Adipose tissue (tissue), 3 donors: ENCODE data around the gene SOX18. TPM values are rescaled to one million over a fixed set of nuclear protein-coding genes. Genes with fewer than 3 reads are reported as not detected.

Experiments
- H3K27ac ChIP-seq: one replicate; pipeline ENCODE4 v1.5.1; 2013; ENCODE audit warnings: low read depth, low read length
- WGBS, 3 donors: extraction: QIAGEN DNeasy Blood & Tissue Kit; methylation state at CpG; one replicate each; pipeline ENCODE4 v1.1.7; 2013; 5-methylcytosine and 5-hydroxymethylcytosine counted together
- polyA plus RNA-seq, 3 donors: library from polyadenylated mRNA; stranded (reverse); fragments of 200-250 nt; gene quantifications; one replicate each; pipeline ENCODE4 v1.2.3, GENCODE V29; 2013
- donor health status: healthy with polysubstance abuse.
- donor health status: Bipolar disorder and iron deficiency.
- donor health status: healthy.

The SOX18 gene
- polyA plus RNA-seq, 3 donors, result 8.1 to 53.5 (median 33.4) TPM

DNA sequence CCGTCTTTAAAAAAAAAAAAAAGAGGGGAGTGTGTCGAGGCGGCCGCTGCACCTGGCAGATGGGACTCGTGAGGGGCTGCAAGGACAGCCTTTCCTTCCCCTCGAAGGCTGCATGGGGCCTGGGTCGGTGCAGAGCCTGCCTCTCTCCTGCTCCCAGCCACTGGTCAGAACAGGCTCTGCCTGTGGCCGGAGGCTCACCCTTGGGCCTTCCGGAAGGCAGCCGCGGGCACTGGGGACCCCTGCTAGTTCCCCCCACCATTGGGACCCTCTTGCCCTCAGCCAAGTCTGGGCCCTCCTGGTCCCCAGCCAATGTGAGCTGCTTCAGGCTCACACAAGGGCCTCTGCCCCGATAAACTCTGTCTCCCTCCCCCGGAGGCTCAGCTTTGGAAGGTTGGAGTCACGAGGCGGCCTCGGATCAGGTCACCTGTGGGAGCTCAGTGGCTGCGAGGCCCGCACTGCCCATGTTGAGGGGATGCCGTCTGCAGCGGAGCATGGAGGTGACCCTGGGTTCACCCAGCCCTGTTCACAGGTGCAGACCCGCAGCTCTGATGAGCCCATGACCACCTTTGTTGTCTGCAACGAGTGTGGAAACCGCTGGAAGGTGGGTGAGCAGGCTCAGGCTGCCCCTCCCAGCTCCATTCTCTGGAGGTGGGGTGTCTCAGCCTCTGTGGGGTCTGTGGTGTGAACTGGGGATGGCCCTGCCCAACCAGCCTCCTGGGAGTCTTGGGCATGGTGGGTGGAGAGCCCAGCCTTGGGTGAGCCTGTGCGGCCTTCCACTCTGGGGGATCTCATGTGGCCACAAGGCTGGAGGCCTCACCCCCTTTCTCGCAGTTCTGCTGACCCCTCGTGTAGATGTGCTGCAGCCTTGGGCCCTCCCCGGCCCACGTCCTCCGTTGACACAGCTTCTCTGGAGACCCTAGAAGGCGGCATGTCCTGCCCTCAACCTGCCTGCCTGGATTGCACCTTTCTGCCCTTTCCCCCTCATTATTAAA lies 22.2 kb upstream of the SOX18 start:
- no peak overlapping the region for H3K27ac ChIP-seq
- WGBS, 3 donors, result 88 to 92% (median 88%) methylated on average over 23 to 30 of the region's 30 CpGs

DNA sequence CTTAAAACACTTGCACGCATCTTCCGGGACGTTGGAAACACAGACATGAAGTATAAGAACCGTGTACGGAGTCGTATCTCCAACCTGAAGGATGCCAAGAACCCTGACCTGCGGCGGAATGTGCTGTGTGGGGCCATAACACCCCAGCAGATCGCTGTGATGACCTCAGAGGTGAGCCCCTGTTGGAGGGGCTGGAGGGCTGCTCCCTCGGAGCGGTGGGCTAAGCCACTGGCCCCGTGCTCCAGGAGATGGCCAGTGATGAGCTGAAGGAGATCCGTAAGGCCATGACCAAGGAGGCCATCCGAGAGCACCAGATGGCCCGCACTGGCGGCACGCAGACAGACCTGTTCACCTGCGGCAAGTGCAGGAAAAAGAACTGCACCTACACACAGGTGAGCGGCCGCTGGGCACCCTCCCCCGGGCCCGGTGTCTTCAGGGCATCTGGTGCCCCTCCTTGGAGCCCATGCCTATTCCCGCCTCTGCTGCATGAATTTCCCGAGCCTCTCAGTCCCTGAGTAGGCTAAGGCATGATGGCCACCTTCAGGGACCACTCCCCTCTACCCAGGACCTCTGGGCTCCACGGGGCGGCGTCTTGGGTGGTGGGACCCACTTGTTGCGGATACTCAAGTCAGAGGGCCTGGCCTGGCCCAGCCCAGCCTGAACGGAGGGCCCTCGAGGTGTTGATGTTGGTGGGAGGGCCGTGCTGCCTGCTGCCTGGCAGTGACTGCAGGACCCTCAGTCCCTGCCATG lies 21.0 kb upstream of the SOX18 start:
- WGBS, 3 donors, result 93 to 95% (median 94%) methylated on average over 31 of the region's 31 CpGs
- H3K27ac ChIP-seq, result no peak overlapping the region

DNA sequence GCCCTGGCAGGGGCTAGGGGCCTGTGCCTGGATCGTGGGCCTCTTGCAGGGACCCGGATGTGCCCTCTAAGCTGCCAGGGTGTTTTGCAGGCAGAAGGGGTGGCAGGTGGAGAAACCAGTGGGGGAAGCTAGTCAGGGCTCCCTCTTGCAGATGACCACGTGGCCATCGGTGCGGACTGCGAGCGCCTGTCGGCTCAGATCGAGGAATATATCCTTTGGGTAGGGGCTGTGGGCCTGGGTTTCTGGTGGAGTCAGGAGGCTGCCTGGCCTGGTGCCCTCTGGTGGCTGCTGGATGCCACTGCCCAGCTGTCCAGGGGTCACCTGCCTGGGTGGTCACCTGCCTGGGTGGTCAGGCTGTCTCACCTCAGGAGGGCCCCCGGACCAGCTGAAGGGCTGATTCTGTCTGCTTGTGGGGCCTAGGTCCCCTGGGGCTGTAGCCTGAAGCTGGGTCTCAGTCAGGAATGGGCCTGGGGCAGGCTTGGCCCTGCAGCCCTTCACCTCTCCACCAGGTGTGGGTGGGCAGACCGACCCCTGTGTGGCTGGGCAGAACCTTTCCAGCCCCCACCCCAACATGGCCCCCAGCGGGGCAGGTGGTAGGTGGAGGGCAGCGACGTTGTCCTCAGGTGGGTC lies 20.3 kb upstream of the SOX18 start:
- WGBS, 3 donors, result 54 to 64% (median 62%) methylated on average over 13 to 14 of the region's 14 CpGs
- H3K27ac ChIP-seq, result no peak overlapping the region

DNA sequence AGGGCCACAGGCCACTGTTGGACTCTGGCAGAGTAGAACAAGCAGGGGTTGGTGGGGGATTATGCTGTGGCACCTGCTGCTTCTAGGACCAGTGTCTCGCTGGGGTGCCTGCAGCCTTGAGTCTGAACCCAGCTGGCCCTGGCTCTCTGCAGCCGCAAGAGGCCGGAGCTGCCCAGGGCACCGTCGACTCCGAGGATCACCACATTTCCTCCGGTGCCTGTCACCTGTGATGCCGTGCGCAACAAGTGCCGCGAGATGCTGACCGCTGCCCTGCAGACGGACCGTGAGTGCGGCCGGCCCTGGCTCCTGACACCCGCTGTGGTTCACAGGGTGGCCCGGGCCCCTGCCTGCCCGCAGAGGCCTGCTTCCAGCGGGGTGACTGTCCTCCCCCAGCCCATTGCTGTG lies 19.8 kb upstream of the SOX18 start:
- H3K27ac ChIP-seq, result no peak overlapping the region
- 87 to 88% (median 88%) methylated on average over 20 of the region's 20 CpGs for WGBS, 3 donors

DNA sequence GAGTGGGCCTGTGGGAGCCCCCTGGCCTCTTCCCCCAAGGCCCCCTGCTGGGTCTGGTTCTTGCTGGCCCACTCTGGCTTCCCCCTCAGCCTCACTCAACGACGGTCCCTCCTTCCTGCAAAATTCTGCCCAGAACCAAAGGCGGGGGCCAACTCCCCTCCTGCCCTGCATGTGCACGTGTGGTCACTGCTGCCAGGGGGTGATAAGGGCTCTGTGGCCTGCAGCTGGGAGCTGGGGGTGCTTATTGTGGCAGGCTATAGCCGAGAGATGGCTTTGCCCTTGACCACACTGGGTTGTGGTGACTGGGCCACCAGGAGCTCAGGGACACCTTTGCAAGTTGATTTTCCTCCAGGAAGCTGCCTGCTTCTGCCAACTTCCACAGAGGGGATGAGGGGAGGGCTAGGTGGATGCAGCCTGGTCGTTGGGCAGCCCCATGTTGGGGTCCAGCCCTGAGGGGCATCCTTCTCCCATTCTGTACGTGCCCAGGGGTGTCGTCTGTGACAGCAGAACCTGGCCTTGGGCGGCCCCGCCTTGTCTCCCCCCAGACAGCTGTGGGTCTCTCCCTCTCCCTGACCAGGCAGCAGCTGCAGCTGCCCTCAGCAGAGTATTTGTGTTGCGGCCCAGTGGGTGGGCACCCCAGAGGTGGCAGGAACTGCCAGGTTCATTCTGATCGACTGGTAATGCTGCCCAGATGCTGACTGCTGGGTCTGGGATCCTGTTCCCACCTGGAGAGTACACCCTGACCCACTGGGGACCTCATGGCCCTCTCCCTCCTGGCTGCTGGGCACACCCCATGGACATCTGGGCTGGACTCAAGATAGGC lies 19.2 kb upstream of the SOX18 start:
- WGBS, 3 donors, result 73 to 78% (median 74%) methylated on average over 10 to 12 of the region's 12 CpGs
- no peak overlapping the region for H3K27ac ChIP-seq

DNA sequence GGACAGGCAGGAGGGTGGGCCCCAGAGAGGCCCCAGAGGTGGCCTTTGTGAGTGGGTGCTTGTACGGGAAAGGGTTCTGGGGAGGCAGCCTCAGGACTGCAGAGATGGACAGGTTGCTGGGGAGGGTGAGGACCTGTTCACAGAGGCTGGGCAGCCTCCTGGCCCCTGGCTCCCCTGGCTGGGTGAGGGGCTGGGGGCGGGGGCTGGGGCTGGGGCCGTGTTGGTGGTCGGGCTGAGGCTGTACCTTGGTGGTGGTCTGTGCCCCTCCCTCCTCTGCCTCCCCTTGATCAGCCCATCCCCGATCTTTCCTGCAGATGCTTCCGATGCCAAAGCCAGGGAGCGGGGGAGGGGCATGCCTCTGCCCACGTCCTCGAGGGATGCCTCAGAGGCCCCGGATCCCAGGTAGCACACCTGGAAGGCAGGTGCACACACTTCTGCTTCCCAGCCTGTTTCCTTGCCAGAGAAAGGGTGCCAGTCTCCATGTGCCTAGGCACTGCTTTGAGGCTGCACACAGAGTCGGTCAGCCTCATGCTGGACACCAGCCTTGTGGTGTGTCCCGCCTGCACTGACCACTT lies 18.4 kb upstream of the SOX18 start:
- 61 to 76% (median 71%) methylated on average over 10 to 12 of the region's 12 CpGs for whole genome bisulfite sequencing, 3 donors
- no peak overlapping the region for H3K27ac ChIP-seq

DNA sequence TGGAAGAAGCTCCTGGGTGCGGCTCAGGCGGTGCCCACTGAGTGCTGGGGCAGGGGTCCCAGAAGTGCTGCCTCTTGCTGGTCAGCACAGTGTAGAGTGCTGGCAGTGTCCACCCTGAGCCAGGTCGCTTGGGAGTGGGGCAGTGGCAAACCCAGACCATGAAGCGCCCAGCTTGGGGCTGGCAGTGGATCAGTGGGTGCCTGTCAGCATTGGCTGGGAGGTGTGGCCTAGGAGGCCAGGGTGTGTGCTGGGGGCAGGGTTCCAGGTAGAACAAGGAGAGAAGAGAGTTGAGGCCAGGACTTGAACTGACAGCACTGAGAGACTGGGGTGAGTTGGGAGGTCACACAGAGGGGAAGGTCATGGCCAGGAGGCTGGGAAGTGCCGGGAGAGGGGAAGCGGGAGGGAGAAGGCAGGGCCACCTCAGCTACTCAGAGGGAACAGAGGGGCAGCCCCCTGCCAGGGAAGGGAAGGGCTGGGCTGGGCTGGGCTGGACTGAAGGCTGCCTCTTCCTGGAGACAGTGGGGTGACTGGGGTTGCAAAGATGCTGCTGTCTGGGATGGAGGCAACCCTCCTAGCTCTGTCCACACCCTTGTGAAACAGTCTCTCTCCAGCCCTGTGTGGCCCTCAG lies 17.7 kb upstream of the SOX18 start:
- no peak overlapping the region for H3K27ac ChIP-seq
- WGBS, 3 donors, result 74 to 86% (median 80%) methylated on average over 6 of the region's 6 CpGs

DNA sequence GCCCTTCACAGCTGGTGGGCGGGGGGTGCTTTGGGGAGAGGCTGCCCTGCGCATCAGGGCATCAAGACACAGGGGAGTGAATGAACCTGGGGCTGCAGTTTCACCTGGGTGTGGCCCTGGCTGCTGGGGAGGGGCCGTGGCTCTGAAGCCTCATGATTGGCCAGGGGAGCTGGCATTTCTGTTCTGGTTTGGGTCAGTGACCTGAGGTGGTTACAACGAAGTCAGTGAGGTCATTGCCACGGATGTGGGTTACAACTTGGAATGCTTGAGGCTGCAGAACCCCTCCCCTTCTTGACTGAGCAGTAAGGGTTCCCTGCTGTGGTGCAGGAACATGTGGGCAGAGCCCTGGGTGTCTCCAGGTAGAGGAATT lies 16.5 kb upstream of the SOX18 start:
- H3K27ac ChIP-seq, result no peak overlapping the region
- 37 to 64% (median 49%) methylated on average over 5 of the region's 5 CpGs for WGBS, 3 donors

DNA sequence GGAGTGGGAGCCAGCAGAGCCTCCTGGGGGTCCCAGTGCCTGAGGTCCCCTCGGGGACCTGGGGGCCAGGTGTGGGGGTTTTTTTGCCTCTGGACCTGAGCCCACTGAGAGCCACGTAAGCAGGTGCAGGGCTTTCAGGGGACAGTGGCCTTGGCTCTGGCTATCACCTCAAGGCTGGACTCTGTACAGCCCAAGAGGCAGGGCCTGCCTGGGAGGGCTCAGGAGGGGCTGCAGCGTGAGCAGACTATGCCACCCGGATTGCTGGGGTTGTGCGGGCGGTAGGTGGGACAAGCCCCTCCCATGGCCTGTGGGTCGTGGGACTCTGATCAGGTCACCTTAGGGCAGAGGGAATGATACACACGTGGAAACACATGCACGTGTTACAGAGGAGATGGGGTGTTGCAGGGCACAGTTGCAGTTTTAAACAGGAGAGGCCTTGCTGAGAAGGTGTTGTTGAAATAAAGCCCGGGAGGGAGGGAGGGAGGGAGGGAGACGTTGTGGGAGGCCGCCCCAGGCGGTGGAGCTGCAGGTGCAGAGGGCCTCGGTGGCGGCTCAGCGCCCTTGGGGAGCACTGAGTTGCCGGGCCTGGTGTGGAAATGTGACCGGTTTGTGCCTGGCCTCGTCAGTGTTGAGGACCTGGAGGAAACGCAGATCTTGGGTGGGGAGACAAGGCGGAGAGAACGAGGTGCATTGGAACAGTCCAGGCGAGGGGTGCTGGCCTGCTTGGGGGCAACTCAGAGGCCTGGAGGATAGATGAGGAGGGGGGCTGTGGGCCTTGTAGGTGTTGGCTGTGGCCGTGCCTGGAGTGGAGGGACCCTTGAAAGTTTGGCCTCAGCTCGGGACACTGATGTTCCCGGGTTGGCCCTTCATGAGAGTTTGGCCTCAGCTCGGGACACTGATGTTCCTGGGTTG lies 15.9 kb upstream of the SOX18 start:
- 49 to 52% (median 49%) methylated on average over 27 of the region's 27 CpGs for WGBS, 3 donors
- no peak overlapping the region for H3K27ac ChIP-seq

DNA sequence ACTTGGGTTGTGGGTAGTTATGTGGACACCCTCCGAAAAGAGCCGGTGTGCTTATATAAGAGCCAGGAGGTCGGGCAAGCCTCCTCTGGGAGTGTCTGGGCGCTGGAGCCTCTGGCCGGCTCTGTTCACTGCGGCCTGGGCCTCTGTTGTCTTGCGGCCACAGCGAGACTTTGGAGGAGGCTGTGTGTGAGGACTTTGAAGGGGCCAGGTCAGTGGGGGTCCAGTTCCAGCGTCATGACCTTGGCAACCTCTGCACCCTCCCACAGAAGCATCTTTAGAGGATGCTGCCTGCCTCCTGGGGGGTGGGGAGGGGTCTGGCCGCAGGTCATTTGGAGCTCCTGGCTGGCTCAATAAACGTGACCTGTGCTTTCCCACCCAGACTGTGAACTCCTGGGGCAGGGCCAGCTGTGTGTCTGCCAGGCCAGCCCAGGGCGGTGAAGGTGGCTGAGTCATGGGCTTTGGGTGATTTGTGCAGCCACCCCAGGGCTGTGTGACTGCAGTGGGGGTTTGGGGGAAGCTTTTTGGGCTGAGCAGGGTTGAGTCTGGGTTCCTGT lies 14.8 kb upstream of the SOX18 start:
- no peak overlapping the region for H3K27ac ChIP-seq
- WGBS, 3 donors, result 25 to 44% (median 35%) methylated on average over 12 of the region's 12 CpGs

DNA sequence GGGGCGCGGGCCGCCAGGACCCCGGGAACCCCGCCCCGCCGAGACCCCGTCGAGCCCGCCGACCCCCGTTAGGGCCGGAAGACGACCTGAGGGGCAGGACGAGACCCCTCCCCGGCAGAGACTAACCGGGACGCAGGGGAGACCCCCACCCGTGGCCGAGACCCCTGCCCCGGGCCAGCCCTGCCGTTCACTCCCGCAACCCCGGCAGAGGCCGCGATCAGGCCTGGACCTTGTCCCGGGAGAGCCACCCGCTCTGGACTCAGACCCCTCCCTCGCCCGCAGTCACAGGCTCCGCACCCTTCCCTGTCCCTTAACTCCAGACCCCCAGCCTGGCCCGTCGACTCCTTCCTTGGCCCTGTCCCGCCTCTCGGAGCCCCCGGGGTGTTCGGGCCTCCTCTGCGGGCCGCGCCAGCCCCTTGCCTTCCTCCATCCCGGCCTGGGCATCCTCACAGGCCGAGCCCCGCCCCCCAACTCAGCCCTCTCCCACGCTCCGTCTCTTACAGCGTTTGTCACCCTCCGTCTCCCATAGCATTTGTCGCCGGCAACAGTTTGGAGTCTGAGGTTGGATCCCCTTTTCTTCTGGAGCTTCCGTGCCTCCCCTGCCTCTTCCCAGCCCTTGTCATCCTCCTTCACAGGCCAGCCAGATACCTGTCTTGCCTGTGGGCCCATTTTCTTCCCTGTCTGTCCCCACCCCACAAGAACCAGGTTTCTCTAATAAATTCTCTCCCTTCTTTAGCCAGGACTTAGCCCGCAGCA lies 14.1 kb upstream of the SOX18 start:
- H3K27ac ChIP-seq, result no peak overlapping the region
- WGBS, 3 donors, result 2 to 7% (median 3%) methylated on average over 32 to 51 of the region's 51 CpGs

DNA sequence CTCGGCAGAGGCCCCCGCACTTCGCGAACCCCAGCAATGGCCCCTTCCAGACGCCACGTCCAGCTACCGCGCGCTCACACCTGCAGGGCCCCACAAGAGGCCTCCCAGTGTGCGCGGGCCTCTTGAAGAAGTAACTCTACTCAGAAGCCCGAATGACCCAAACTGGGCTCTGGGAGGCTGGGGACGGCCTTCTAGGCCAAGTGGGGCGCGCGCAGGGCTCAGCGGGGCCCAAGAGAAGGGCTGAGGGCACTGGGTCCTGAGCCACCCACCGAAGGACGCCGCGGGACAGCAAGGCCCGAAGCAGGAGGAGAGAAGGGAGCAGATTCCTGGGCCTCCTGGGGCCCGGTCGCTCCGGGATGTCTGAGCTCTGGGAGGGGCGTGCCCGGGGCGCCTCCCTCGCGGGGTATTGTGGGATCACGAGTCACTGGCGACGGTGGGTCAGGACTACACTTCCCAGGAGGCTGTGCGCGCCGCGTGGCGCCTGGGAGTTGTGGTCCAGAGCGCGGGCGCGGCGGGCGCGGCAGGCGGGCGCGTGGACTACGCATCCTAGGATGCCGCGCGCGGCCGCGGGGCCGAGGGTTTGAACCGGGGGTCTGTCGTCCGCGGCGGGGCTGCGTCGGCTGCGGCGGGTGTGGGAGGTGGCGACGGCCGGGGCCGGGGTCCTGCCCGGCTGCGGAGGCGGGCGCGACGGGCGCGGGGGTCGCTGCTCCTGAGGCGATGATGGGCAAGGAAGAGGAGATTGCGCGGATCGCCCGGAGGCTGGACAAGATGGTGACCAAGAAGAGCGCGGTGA lies 13.4 kb upstream of the SOX18 start, which contains the start of gene TCEA2:
TCEA2 (plus strand) TSS at position 603 of the 793 bp plus-strand sequence; CDS start at position 718, 115 bp downstream.
- WGBS, 3 donors, result 5 to 10% (median 9%) methylated on average over 39 to 85 of the region's 85 CpGs
- H3K27ac ChIP-seq, result no peak within 1 kb of the TSS

DNA sequence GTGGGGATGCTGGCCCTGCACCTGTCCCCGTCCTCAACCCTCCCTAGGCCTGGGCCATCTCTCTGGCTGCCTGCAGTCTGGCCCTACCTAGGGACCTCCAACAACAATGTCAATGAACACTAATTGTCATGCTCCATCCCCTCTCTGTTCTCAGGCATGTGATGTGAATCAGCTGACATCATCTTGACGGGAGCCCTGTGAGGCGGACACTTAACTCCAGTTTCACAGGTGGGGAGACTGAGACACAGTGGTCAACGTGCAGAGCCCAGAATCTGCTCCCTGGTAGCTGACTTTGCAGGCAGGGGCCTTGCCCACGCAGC lies 12.8 kb upstream of the SOX18 start:
- no peak overlapping the region for H3K27ac ChIP-seq
- 53 to 60% (median 57%) methylated on average over 5 of the region's 5 CpGs for WGBS, 3 donors

DNA sequence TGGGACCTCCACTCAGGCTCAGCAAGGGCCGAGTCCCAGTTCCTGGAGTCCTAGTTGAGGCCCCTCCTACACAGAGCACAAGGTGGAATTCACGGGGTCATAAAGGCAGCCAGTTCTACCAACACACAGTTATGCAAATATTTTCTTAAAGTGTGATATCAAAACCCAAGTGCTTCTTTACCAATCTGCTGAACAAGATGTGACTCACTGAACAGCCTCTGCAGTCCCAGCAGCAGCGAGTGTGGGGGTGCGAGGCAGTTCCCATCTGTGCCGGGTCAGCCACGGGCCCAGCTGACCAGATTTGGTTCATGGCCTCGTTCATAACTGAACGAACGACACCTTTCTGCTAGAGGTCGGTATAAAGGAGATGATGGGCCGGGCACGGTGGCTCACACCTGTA lies 9.1 kb upstream of the SOX18 start:
- no peak overlapping the region for H3K27ac ChIP-seq
- WGBS, 3 donors, result 65 to 86% (median 77%) methylated on average over 12 of the region's 12 CpGs
